A673 (cell line): ENCODE measurements around the gene CFAP46. TPM values are rescaled to one million over a fixed set of nuclear protein-coding genes. Genes with fewer than 3 reads are reported as not detected.
A peak's percentile ranks its signal among the peaks of the same experiment; 100 is the strongest.

ENCODE experiments used
- BruUV-seq: library from RNA; stranded (reverse); fragments of 400-500 nt; replicated peaks from 2 replicates; lab custom pipeline; 2021; lab: Mats Ljungman, UMichigan
- CTCF ChIA-PET: fragments of 300-600 bp; sonication (Branson Sonifier 250); formaldehyde crosslinking; loops from one replicate; lab custom pipeline; 2022; ENCODE audit warnings: antibody characterized with exemption; lab: Charles Lee
- POLR2A ChIA-PET: fragments of 300-600 bp; sonication (Branson Sonifier 250); formaldehyde crosslinking; loops from one replicate; lab custom pipeline; 2022; ENCODE audit warnings: antibody characterized with exemption; ENCODE audit not compliant: low non-redundant PET; lab: Charles Lee
- DNase-seq: peaks from one replicate; pipeline ENCODE4 v3.0.0-alpha.2; 2015; ENCODE audit warnings: low spot score
- H3K27ac ChIP-seq: fragments of 200-600 bp; sonication (generic); 2 replicates; pipeline ENCODE4 v1.5.1; 2016; ENCODE audit warnings: mixed run types, low read depth, mild to moderate bottlenecking, mixed read lengths, antibody characterized with exemption, low read length; ENCODE audit not compliant: poor library complexity, severe bottlenecking
- H3K27me3 ChIP-seq: fragments of 200-600 bp; sonication (generic); replicated peaks from 2 replicates; pipeline ENCODE4 v1.6.1; 2017; ENCODE audit warnings: mixed run types, low read depth, mild to moderate bottlenecking, mixed read lengths, antibody characterized with exemption, low read length; ENCODE audit not compliant: insufficient read depth, poor library complexity
- H3K36me3 ChIP-seq: fragments of 200-600 bp; sonication (generic); 2 replicates; pipeline ENCODE4 v1.6.1; 2016; ENCODE audit warnings: mixed run types, mild to moderate bottlenecking, mixed read lengths, antibody characterized with exemption, low read length; ENCODE audit not compliant: insufficient read depth, poor library complexity, severe bottlenecking
- H3K4me1 ChIP-seq: fragments of 200-600 bp; sonication (generic); 2 replicates; pipeline ENCODE4 v1.6.1; 2017; ENCODE audit warnings: mixed run types, mild to moderate bottlenecking, mixed read lengths, antibody characterized with exemption, low read length; ENCODE audit not compliant: insufficient read depth, poor library complexity, severe bottlenecking
- H3K4me3 ChIP-seq: fragments of 200-600 bp; sonication (generic); 2 replicates; pipeline ENCODE4 v1.5.1; 2016; ENCODE audit warnings: low read depth, mixed run types, mild to moderate bottlenecking, mixed read lengths, low read length; ENCODE audit not compliant: poor library complexity, severe bottlenecking
- H3K9me3 ChIP-seq: fragments of 200-600 bp; sonication (generic); 2 replicates; pipeline ENCODE4 v1.6.1; 2016; ENCODE audit warnings: mixed run types, low read depth, mild to moderate bottlenecking, mixed read lengths, antibody characterized with exemption, low read length; ENCODE audit not compliant: poor library complexity, severe bottlenecking
- CTCF ChIP-seq: fragments of 300-800, 200-600 bp; sonication (generic); conservative IDR thresholded peaks from 2 replicates; pipeline ENCODE4 v1.5.1; 2017; ENCODE audit warnings: low read depth, mild to moderate bottlenecking, antibody characterized with exemption, low read length, moderate library complexity, mixed read lengths
- EZH2 ChIP-seq: fragments of 200-600 bp; sonication (generic); IDR thresholded peaks from 2 replicates; pipeline ENCODE4 v1.6.1; 2017; ENCODE audit warnings: borderline replicate concordance, low read depth, mild to moderate bottlenecking, mixed read lengths, antibody characterized with exemption, low read length; ENCODE audit not compliant: poor library complexity, severe bottlenecking
- intact Hi-C: fragments of 100-400 bp; cut with micrococcal nuclease; formaldehyde crosslinking; loops from one replicate; pipeline ENCODE4 v1.10.0; 2022; ENCODE audit not compliant: unreplicated experiment
- total RNA-seq: library from RNA; stranded (reverse); gene quantifications from 2 replicates; pipeline ENCODE4 v1.2.3, GENCODE V29; 2021

The CFAP46 gene
- total RNA-seq, 1 experiment from 2014 or later: 1.9 TPM

- no TSS peak for BruUV-seq
- Histone ChIP-seq H3K36me3 (no peaks in the 10 kb centered on the region), H3K27me3 (peaks cover 69% of the 10 kb centered on the region), H3K27ac (no peak overlapping the region), H3K4me1 (no peaks in the 10 kb centered on the region), H3K9me3 (no peaks in the 10 kb centered on the region), H3K4me3 (no peak overlapping the region)
- no peak for TF ChIP-seq CTCF
- peak; percentile 86 for TF ChIP-seq EZH2
- POLR2A ChIA-PET: no interaction called here
- DNase-seq: no peak
- intact Hi-C loops: no loop called here
- CTCF ChIA-PET: no interaction called here
These were observed 157.3 kb downstream of the CFAP46 start for GRCh38 chr10:132784866-132785722.

GRCh38 chr10:132783940-132784865, 158.2 kb downstream of the CFAP46 start:
- ChIA-PET POLR2A (no interaction called here), CTCF (no interaction called here)
- no peaks in the 10 kb centered on the region for H3K36me3 ChIP-seq
- no peaks in the 10 kb centered on the region for H3K9me3 ChIP-seq
- H3K27ac ChIP-seq: no peak overlapping the region
- peaks cover 60% of the 10 kb centered on the region for H3K27me3 ChIP-seq
- TF ChIP-seq EZH2 (no peak), CTCF (no peak)
- no peak for DNase-seq
- no peak overlapping the region for H3K4me3 ChIP-seq
- no peaks in the 10 kb centered on the region for H3K4me1 ChIP-seq
- no TSS peak for BruUV-seq
- intact Hi-C loops: no loop called here

GRCh38 chr10:132783165-132783939, 159.0 kb downstream of the CFAP46 start:
- Histone ChIP-seq H3K36me3 (no peaks in the 10 kb centered on the region), H3K27ac (no peak overlapping the region), H3K4me1 (no peaks in the 10 kb centered on the region), H3K4me3 (no peak overlapping the region), H3K9me3 (no peaks in the 10 kb centered on the region), H3K27me3 (peaks cover 52% of the 10 kb centered on the region)
- TF ChIP-seq CTCF (no peak), EZH2 (peak; percentile 10)
- CTCF ChIA-PET: no interaction called here
- intact Hi-C loops: no loop called here
- POLR2A ChIA-PET: no interaction called here
- BruUV-seq: no TSS peak
- no peak for DNase-seq
